ENCODE measurements around the gene ZNF664.

DNA sequence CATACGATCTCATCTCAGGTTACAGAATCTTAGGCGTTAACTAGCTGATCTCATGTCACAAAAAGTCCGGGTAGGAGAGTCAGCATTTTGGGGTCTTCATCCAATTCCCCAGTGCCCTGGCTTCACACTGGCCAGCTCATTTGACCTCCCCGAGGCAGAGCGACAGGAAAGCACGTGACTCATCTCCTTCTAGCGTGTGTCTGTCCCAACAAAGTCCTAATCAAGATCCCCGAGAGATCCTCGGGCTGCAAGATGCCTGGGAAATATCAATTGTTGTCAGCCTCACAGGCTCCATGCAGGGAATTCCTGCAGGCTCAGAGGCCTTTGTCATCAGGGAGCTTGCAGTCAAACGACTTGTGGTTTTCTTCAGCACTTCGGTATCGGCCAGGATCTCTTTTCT lies 57.5 kb downstream of the ZNF664 start:
- no peak for TF ChIP-seq POLR2A (IDR thresholded peaks at IDR 0.05; ENCODE audit: low read depth)
- TF ChIP-seq, protein P1, sequence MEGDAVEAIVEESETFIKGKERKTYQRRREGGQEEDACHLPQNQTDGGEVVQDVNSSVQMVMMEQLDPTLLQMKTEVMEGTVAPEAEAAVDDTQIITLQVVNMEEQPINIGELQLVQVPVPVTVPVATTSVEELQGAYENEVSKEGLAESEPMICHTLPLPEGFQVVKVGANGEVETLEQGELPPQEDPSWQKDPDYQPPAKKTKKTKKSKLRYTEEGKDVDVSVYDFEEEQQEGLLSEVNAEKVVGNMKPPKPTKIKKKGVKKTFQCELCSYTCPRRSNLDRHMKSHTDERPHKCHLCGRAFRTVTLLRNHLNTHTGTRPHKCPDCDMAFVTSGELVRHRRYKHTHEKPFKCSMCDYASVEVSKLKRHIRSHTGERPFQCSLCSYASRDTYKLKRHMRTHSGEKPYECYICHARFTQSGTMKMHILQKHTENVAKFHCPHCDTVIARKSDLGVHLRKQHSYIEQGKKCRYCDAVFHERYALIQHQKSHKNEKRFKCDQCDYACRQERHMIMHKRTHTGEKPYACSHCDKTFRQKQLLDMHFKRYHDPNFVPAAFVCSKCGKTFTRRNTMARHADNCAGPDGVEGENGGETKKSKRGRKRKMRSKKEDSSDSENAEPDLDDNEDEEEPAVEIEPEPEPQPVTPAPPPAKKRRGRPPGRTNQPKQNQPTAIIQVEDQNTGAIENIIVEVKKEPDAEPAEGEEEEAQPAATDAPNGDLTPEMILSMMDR (IDR thresholded peaks at IDR 0.05) = no peak
- TF ChIP-seq EP300 (IDR thresholded peaks at IDR 0.05) = no peak
